T-helper 2 cell treated with Interferon-gamma antibody and Interleukin-4, amounts not matched to agents 100 ng/mL and 5 ng/mL, for 36 hours (primary cell): ENCODE results near the gene GVQW3. TPM values are rescaled to one million over a fixed set of nuclear protein-coding genes. Genes with fewer than 3 reads are reported as not detected.

Experiments used
- intact Hi-C: fragments of 100-400 bp; cut with micrococcal nuclease; formaldehyde crosslinking; loops from one replicate; pipeline ENCODE4 v1.15.1; 2023
- total RNA-seq: library from RNA; stranded (reverse); gene quantifications from 2 replicates; pipeline ENCODE4 v1.2.3, GENCODE V29; 2022

The GVQW3 gene
- 4.3 and 5.7 TPM in 2 replicates for total RNA-seq

- intact Hi-C loops: loop anchor here (1.0 to 5.0 kb wide), 5 partner anchors 63 to 566 kb away; partner anchors contain the start of genes UVRAG and WNT11
Measured at GRCh38 chr11:76380977-76381719, at the start of gene GVQW3, which contains the start of gene THAP12. Gene GVQW3, plus strand, starts transcription at chr11:76381323. Its CDS starts 506 bp downstream, at chr11:76381829. Gene THAP12, minus strand, starts transcription at chr11:76381132. Its CDS starts 296 bp downstream, at chr11:76380836.

- intact Hi-C loops: no loop called here
Measured at GRCh38 chr11:76334826-76335389, 46.2 kb upstream of the GVQW3 start.

GRCh38 chr11:76335842-76336241 lies 45.3 kb upstream of the GVQW3 start:
- intact Hi-C loops: no loop called here

- intact Hi-C loops: no loop called here
Measured at GRCh38 chr11:76336597-76336996, 44.5 kb upstream of the GVQW3 start.

- intact Hi-C loops: no loop called here
Measured at GRCh38 chr11:76337469-76337868, 43.7 kb upstream of the GVQW3 start.

GRCh38 chr11:76337923-76338322 lies 43.2 kb upstream of the GVQW3 start:
- intact Hi-C loops: no loop called here

GRCh38 chr11:76339221-76339620 lies 41.9 kb upstream of the GVQW3 start:
- intact Hi-C loops: no loop called here

- intact Hi-C loops: no loop called here
Measured at GRCh38 chr11:76347466-76347865, 33.7 kb upstream of the GVQW3 start.

- intact Hi-C loops: no loop called here
Measured at GRCh38 chr11:76348348-76348747, 32.8 kb upstream of the GVQW3 start.

GRCh38 chr11:76355172-76355571 lies 26.0 kb upstream of the GVQW3 start:
- intact Hi-C loops: no loop called here

- intact Hi-C loops: no loop called here
Measured at GRCh38 chr11:76361374-76361773, 19.7 kb upstream of the GVQW3 start.

GRCh38 chr11:76361776-76362175 lies 19.3 kb upstream of the GVQW3 start:
- intact Hi-C loops: no loop called here

- intact Hi-C loops: no loop called here
Measured at GRCh38 chr11:76362716-76363115, 18.4 kb upstream of the GVQW3 start.

GRCh38 chr11:76365038-76365679 lies 16.0 kb upstream of the GVQW3 start:
- intact Hi-C loops: no loop called here

GRCh38 chr11:76368490-76368889 lies 12.6 kb upstream of the GVQW3 start:
- intact Hi-C loops: no loop called here

GRCh38 chr11:76369406-76369805 lies 11.7 kb upstream of the GVQW3 start:
- intact Hi-C loops: no loop called here

- intact Hi-C loops: no loop called here
Measured at GRCh38 chr11:76371170-76371569, 10.0 kb upstream of the GVQW3 start.

GRCh38 chr11:76376746-76377558 lies 4.2 kb upstream of the GVQW3 start:
- intact Hi-C loops: no loop called here

- intact Hi-C loops: loop anchor here (2.0 to 5.0 kb wide), 3 partner anchors 172 to 565 kb away; partner anchors contain the start of genes UVRAG and WNT11
Measured at GRCh38 chr11:76379807-76380158, 1.3 kb upstream of the GVQW3 start.

GRCh38 chr11:76380159-76380976 lies 755 bp upstream of the GVQW3 start:
- intact Hi-C loops: loop anchor here (2.0 to 5.0 kb wide), 3 partner anchors 173 to 566 kb away; partner anchors contain the start of genes UVRAG and WNT11
